BE2C (cell line): ENCODE results near the gene AMMECR1L.
"Not testable (repeated sequence)": the region's sequence is repeated elsewhere in the genome, so short reads cannot be mapped to it uniquely, and the experiment has no call there.

Experiments
- DNase-seq: peaks from one replicate; pipeline ENCODE4 v3.0.0-alpha.2; 2020
- H3K27me3 ChIP-seq: fragments of 250-450 bp; sonication (Bioruptor Pico); 2 replicates; pipeline ENCODE4 v1.5.1; 2020; ENCODE audit warnings: mild to moderate bottlenecking
- H3K36me3 ChIP-seq: fragments of 250-450 bp; sonication (Bioruptor Pico); 2 replicates; pipeline ENCODE4 v1.5.1; 2020; ENCODE audit warnings: mild to moderate bottlenecking
- H3K4me1 ChIP-seq: fragments of 250-450 bp; sonication (Bioruptor Pico); 2 replicates; pipeline ENCODE4 v1.5.1; 2020
- H3K4me3 ChIP-seq: 2 replicates; pipeline ENCODE4 v1.5.1; 2011; ENCODE audit warnings: low read depth, low read length
- H3K9me3 ChIP-seq: fragments of 250-450 bp; sonication (Bioruptor Pico); 2 replicates; pipeline ENCODE4 v1.5.1; 2020
- TF ChIP-seq, protein P1 (sequence below): IDR thresholded peaks from 2 replicates; pipeline ENCODE4 v1.5.1; 2012; ENCODE audit warnings: mild to moderate bottlenecking, low read depth, low read length

Gene AMMECR1L

GRCh38 chr2:127818794-127819425 lies 66.8 kb downstream of the AMMECR1L start:
- Histone ChIP-seq H3K9me3 (no peaks in the 10 kb centered on the region), H3K36me3 (no peaks in the 10 kb centered on the region), H3K27me3 (no peaks in the 10 kb centered on the region), H3K4me1 (no peaks in the 10 kb centered on the region), H3K4me3 (no peak overlapping the region)
- DNase-seq: no peak
- TF ChIP-seq, protein P1, sequence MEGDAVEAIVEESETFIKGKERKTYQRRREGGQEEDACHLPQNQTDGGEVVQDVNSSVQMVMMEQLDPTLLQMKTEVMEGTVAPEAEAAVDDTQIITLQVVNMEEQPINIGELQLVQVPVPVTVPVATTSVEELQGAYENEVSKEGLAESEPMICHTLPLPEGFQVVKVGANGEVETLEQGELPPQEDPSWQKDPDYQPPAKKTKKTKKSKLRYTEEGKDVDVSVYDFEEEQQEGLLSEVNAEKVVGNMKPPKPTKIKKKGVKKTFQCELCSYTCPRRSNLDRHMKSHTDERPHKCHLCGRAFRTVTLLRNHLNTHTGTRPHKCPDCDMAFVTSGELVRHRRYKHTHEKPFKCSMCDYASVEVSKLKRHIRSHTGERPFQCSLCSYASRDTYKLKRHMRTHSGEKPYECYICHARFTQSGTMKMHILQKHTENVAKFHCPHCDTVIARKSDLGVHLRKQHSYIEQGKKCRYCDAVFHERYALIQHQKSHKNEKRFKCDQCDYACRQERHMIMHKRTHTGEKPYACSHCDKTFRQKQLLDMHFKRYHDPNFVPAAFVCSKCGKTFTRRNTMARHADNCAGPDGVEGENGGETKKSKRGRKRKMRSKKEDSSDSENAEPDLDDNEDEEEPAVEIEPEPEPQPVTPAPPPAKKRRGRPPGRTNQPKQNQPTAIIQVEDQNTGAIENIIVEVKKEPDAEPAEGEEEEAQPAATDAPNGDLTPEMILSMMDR: no peak

GRCh38 chr2:127818241-127818640 lies 67.5 kb downstream of the AMMECR1L start:
- Histone ChIP-seq H3K36me3 (no peaks in the 10 kb centered on the region), H3K4me3 (no peak overlapping the region), H3K4me1 (no peaks in the 10 kb centered on the region), H3K9me3 (no peaks in the 10 kb centered on the region), H3K27me3 (no peaks in the 10 kb centered on the region)
- TF ChIP-seq, protein P1: no peak
- no peak for DNase-seq

DNA sequence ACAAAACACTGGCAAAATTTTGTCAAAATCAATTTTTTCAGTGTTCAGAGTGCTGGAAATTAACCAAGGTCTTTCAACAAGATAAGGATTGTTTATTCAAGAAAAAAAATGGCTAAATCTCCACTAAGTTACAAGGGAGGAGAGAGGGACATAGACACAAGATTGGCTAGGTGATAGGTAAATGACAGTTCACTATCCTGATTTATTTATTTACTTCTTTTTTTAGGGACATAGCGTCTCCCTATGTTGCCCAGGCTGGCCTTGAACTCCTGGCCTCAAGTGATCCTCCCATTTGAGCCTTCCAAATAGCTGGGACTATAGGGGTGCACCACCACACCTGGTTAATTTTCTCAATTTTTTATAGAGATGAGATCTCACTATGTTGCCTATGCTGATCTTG lies 71.1 kb downstream of the AMMECR1L start:
- Histone ChIP-seq H3K4me3 (no peak overlapping the region), H3K36me3 (no peaks in the 10 kb centered on the region), H3K4me1 (no peaks in the 10 kb centered on the region), H3K27me3 (no peaks in the 10 kb centered on the region), H3K9me3 (no peaks in the 10 kb centered on the region)
- TF ChIP-seq, protein P1: no peak
- DNase-seq: no peak

DNA sequence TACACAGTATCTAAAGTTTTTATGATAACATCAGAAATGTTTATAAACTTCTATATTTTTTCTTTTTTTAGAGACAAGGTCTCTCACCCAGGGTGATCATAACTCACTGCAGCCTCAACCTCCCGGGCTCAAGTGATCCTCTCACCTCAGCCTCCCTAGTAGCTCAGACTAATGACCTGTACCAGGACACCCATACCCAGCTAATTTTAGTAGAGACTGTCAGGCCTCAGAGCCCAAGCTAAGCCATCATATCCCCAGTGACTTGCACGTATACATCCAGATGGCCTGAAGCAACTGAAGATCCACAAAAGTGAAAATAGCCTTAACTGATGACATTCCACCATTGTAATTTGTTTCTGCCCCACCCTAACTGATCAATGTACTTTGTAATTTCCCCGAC lies 73.3 kb downstream of the AMMECR1L start:
- not testable (repeated sequence) for H3K27me3 ChIP-seq, H3K4me3 ChIP-seq, H3K36me3 ChIP-seq, H3K9me3 ChIP-seq, DNase-seq, H3K4me1 ChIP-seq
